Mucosa of descending colon (tissue), 3 donors: Measurements from ENCODE around the gene OST4. TPM values are rescaled to one million over a fixed set of nuclear protein-coding genes. Genes with fewer than 3 reads are reported as not detected.

Source experiments
- ATAC-seq: fragments of 200-7000 bp; cut with Tn5 transposase; one replicate; pipeline ENCODE4 v1.9.1; 2020; ENCODE audit warnings: mild to moderate bottlenecking, moderate library complexity
- DNase-seq, 3 donors: peaks; one replicate each; pipeline ENCODE4 v3.0.0-alpha.2; 2020
- H3K36me3 ChIP-seq: fragments of 200-600 bp; one replicate; pipeline ENCODE4 v1.8.0; 2021; ENCODE audit warnings: low read depth, mild to moderate bottlenecking
- H3K4me1 ChIP-seq: fragments of 200-600 bp; one replicate; pipeline ENCODE4 v1.8.0; 2021; ENCODE audit warnings: low read depth, mild to moderate bottlenecking
- H3K4me3 ChIP-seq: fragments of 200-600 bp; one replicate; pipeline ENCODE4 v1.8.0; 2021; ENCODE audit warnings: mild to moderate bottlenecking
- H3K9me3 ChIP-seq: fragments of 200-600 bp; one replicate; pipeline ENCODE4 v1.8.0; 2021; ENCODE audit warnings: mild to moderate bottlenecking
- CTCF ChIP-seq: fragments of 200-600 bp; IDR thresholded peaks from one replicate; pipeline ENCODE4 v1.8.0; 2022; ENCODE audit warnings: antibody characterized with exemption, mild to moderate bottlenecking
- intact Hi-C, 2 donors: fragments of 100-400 bp; cut with DNase I in 1 of 2; cut with micrococcal nuclease in 1 of 2; formaldehyde crosslinking; loops; one replicate each; pipeline versions ENCODE4 v1.11.0 to v1.11.1; 2022; cut with DNase I, micrococcal nuclease
- total RNA-seq, 3 donors: library from RNA; stranded (reverse); fragmentation: NEBNext Ultra II Directional in 2 of 3; extraction: Animal tissue kit (Norgen Biotek cat#: 25700) in 2 of 3; gene quantifications; one replicate each; pipeline versions ENCODE4 v1.2.1 to v1.2.4, GENCODE V29; 2021 to 2023
- donor health status: DM: no; HTN: no; CAD: no; lungs with moderate emphysema.
- donor health status: DM: no; HTN: no; CAD: no.
- donor health status: DM: no; HTN: yes; CAD: no.

Gene OST4
- total RNA-seq, 3 donors from 2014 or later, result 245 to 280 (median 254) TPM

- H3K4me3 ChIP-seq, result no peak overlapping the region
- DNase-seq, result peak in 1 of 3 donors; percentile 64
- TF ChIP-seq CTCF, result no peak
- intact Hi-C loops, result loop anchor here in 1 of 2 donors (10.0 kb wide), 2 partner anchors 47 to 117 kb away; partner anchors contain the start of gene TMEM214
- no peaks in the 10 kb centered on the region for H3K36me3 ChIP-seq
- ATAC-seq, result no peak
- H3K9me3 ChIP-seq, result no peaks in the 10 kb centered on the region
- peaks cover 30% of the 10 kb centered on the region for H3K4me1 ChIP-seq
Measured at GRCh38 chr2:27081984-27082772, 10.7 kb upstream of the OST4 start.

GRCh38 chr2:27080603-27080936 is 9.1 kb upstream of the OST4 start:
- H3K4me1 ChIP-seq, result peaks cover 28% of the 10 kb centered on the region
- no peak for ATAC-seq
- H3K4me3 ChIP-seq, result no peak overlapping the region
- peak; percentile 23 to 63 (median 52) for DNase-seq
- TF ChIP-seq CTCF, result no peak
- H3K9me3 ChIP-seq, result no peaks in the 10 kb centered on the region
- H3K36me3 ChIP-seq, result no peaks in the 10 kb centered on the region
- intact Hi-C loops, result loop anchor here in 1 of 2 donors (10.0 kb wide), 2 partner anchors 46 to 116 kb away; partner anchors contain the start of gene TMEM214

- peaks cover 24% of the 10 kb centered on the region for H3K4me1 ChIP-seq
- DNase-seq, result peak in 1 of 3 donors; percentile 60
- H3K4me3 ChIP-seq, result no peak overlapping the region
- intact Hi-C loops, result loop anchor here in 1 of 2 donors (10.0 kb wide), 2 partner anchors 45 to 115 kb away; partner anchors contain the start of gene TMEM214
- no peaks in the 10 kb centered on the region for H3K36me3 ChIP-seq
- TF ChIP-seq CTCF, result no peak
- ATAC-seq, result no peak
- no peaks in the 10 kb centered on the region for H3K9me3 ChIP-seq
Measured at GRCh38 chr2:27080140-27080469, 8.7 kb upstream of the OST4 start.

GRCh38 chr2:27079233-27080139 is 8.0 kb upstream of the OST4 start:
- no peak for TF ChIP-seq CTCF
- ATAC-seq, result no peak
- H3K4me3 ChIP-seq, result peak overlapping the region; percentile 11
- H3K9me3 ChIP-seq, result no peaks in the 10 kb centered on the region
- DNase-seq, result no peak
- intact Hi-C loops, result loop anchor here in 1 of 2 donors (10.0 kb wide), 2 partner anchors 45 to 115 kb away; partner anchors contain the start of gene TMEM214
- H3K4me1 ChIP-seq, result peaks cover 28% of the 10 kb centered on the region
- no peaks in the 10 kb centered on the region for H3K36me3 ChIP-seq

- intact Hi-C loops, result no loop called here
- ATAC-seq, result peak; percentile 20
- Histone ChIP-seq H3K4me1 (peaks cover 33% of the 10 kb centered on the region), H3K9me3 (no peaks in the 10 kb centered on the region), H3K4me3 (peak within 1 kb of the TSS; percentile 11), H3K36me3 (no peaks in the 10 kb centered on the region)
- no peak for TF ChIP-seq CTCF
- DNase-seq, result peak; percentile 61 to 80 (median 75)
Measured at GRCh38 chr2:27078267-27079194, 7.1 kb upstream of the OST4 start, which contains the start of gene EMILIN1. EMILIN1 (plus strand) TSS chr2:27078615; CDS start chr2:27079066, 451 bp downstream.
